SU-DHL-6 (cell line): Measurements from ENCODE around the gene ETV6.

ENCODE experiments used
- H2AFZ ChIP-seq: fragments of 200-600 bp; sonication (generic); 2 replicates; pipeline ENCODE4 v1.6.1; 2014; ENCODE audit warnings: low read depth, mild to moderate bottlenecking, moderate library complexity, mixed read lengths, antibody characterized with exemption, low read length; ENCODE audit not compliant: severe bottlenecking
- H3F3A ChIP-seq: fragments of 200-600 bp; shearing (Covaris generic); 2 replicates; pipeline ENCODE4 v1.6.0; 2016; ENCODE audit warnings: antibody characterized with exemption, mild to moderate bottlenecking; ENCODE audit not compliant: insufficient read depth
- H3K27ac ChIP-seq: fragments of 200-600 bp; sonication (generic); 2 replicates; pipeline ENCODE4 v1.5.1; 2016; ENCODE audit warnings: low read depth, mild to moderate bottlenecking, low read length, moderate library complexity, mixed read lengths
- H3K27me3 ChIP-seq: fragments of 200-600 bp; sonication (generic), shearing (Covaris generic); 2 replicates; pipeline ENCODE4 v1.6.0; 2014; ENCODE audit warnings: mild to moderate bottlenecking, low read length
- H3K36me3 ChIP-seq: fragments of 200-600 bp; sonication (generic); 2 replicates; pipeline ENCODE4 v1.6.1; 2014; ENCODE audit warnings: mild to moderate bottlenecking, low read length, mixed read lengths
- H3K4me2 ChIP-seq: fragments of 300-600, 200-600 bp; shearing (Covaris generic), sonication (generic); 2 replicates; pipeline ENCODE4 v1.6.0; 2014; ENCODE audit warnings: low read length, low read depth, mild to moderate bottlenecking; ENCODE audit not compliant: poor library complexity, severe bottlenecking
- H3K4me3 ChIP-seq: fragments of 200-600 bp; sonication (generic); 2 replicates; pipeline ENCODE4 v1.5.1; 2014; ENCODE audit warnings: antibody characterized with exemption, low read length, mild to moderate bottlenecking, mixed read lengths; ENCODE audit not compliant: insufficient read depth, poor library complexity, severe bottlenecking
- H3K79me2 ChIP-seq: fragments of 200-600 bp; sonication (generic); 2 replicates; pipeline ENCODE4 v1.6.1; 2014; ENCODE audit warnings: mild to moderate bottlenecking, low read length, moderate library complexity; ENCODE audit not compliant: insufficient read depth
- H3K9ac ChIP-seq: fragments of 200-600 bp; sonication (generic); 2 replicates; pipeline ENCODE4 v1.7.0; 2014; ENCODE audit warnings: mild to moderate bottlenecking, low read length
- H3K9me2 ChIP-seq: fragments of 200-600 bp; sonication (generic); replicated peaks from 2 replicates; pipeline ENCODE4 v1.6.1; 2014; ENCODE audit warnings: low read length; ENCODE audit not compliant: insufficient read depth
- H3K9me3 ChIP-seq: fragments of 200-600 bp; sonication (generic); 2 replicates; pipeline ENCODE4 v1.6.1; 2014; ENCODE audit warnings: low read length, mixed read lengths; ENCODE audit not compliant: insufficient read depth
- H4K20me1 ChIP-seq: fragments of 200-600 bp; sonication (generic); 2 replicates; pipeline ENCODE4 v1.6.1; 2014; ENCODE audit warnings: low read depth, mild to moderate bottlenecking, antibody characterized with exemption, low read length, moderate library complexity, mixed read lengths
- EZH2phosphoT487 ChIP-seq: fragments of 200-600 bp; sonication (generic), shearing (Covaris generic); conservative IDR thresholded peaks from 2 replicates; pipeline ENCODE4 v1.6.1; 2018; ENCODE audit warnings: mild to moderate bottlenecking, antibody characterized with exemption, low read length, moderate library complexity, mixed read lengths
- TF ChIP-seq, protein P1 (sequence below): fragments of 200-600 bp; sonication (generic); IDR thresholded peaks from one replicate; pipeline ENCODE4 v1.5.1; 2017; ENCODE audit warnings: antibody characterized with exemption, mild to moderate bottlenecking, low read length, moderate library complexity; ENCODE audit not compliant: insufficient read depth, poor library complexity, severe bottlenecking

Gene ETV6

DNA sequence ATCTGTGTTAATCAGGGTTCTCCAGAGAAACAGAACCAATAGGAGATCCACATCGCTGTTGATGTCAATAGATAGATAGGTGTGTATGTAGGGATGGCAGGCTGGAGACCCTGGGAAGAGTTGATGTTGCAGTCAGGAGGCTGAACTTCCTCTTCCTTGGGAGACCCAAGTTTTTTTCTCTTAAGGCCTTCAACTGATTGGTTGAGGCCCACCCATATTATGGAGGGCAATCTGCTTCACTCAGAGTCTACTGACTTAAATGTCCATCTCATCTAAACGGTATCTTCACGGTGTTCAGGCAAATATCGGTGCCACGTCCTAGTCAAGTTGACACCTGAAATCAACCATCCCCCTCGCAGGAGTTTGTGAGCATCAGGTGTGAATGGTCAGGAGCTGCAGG is 63.0 kb downstream of the ETV6 start:
- Histone ChIP-seq H3K9ac (no peak overlapping the region), H3K9me3 (no peaks in the 10 kb centered on the region), H3K27me3 (no peaks in the 10 kb centered on the region), H3K4me2 (no peak overlapping the region), H3K36me3 (no peaks in the 10 kb centered on the region), H2AFZ (no peak overlapping the region), H3K4me3 (no peak overlapping the region), H3K27ac (no peak overlapping the region), H3K9me2 (no peaks in the 10 kb centered on the region), H3K79me2 (no peaks in the 10 kb centered on the region), H3F3A (no peaks in the 10 kb centered on the region), H4K20me1 (no peaks in the 10 kb centered on the region)
- no peak for TF ChIP-seq EZH2phosphoT487
- TF ChIP-seq, protein P1, sequence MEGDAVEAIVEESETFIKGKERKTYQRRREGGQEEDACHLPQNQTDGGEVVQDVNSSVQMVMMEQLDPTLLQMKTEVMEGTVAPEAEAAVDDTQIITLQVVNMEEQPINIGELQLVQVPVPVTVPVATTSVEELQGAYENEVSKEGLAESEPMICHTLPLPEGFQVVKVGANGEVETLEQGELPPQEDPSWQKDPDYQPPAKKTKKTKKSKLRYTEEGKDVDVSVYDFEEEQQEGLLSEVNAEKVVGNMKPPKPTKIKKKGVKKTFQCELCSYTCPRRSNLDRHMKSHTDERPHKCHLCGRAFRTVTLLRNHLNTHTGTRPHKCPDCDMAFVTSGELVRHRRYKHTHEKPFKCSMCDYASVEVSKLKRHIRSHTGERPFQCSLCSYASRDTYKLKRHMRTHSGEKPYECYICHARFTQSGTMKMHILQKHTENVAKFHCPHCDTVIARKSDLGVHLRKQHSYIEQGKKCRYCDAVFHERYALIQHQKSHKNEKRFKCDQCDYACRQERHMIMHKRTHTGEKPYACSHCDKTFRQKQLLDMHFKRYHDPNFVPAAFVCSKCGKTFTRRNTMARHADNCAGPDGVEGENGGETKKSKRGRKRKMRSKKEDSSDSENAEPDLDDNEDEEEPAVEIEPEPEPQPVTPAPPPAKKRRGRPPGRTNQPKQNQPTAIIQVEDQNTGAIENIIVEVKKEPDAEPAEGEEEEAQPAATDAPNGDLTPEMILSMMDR: no peak

DNA sequence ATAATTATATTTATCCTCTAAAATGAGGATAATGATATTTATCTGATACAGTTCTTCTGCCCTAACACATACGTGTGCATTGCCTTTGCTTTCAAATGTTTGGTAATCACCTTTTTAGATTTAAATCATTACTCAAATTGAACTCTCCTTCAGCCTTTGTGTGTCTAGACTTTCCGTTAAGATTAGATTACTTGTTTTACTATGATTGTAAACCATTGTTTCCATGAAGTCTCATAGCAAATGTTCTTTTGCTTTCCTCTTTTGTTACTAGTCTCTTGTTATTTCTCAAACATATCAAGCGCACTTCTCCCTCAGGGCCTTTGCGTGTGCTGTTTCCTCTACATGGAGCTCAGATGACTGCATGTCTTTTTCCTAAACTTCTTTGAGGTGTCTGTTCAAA is 63.7 kb downstream of the ETV6 start:
- Histone ChIP-seq H3K4me3 (no peak overlapping the region), H3K9me3 (no peaks in the 10 kb centered on the region), H3K9me2 (no peaks in the 10 kb centered on the region), H3K79me2 (no peaks in the 10 kb centered on the region), H3K27ac (no peak overlapping the region), H3K27me3 (no peaks in the 10 kb centered on the region), H3K9ac (no peak overlapping the region), H3F3A (no peaks in the 10 kb centered on the region), H3K4me2 (no peak overlapping the region), H2AFZ (no peak overlapping the region), H3K36me3 (no peaks in the 10 kb centered on the region), H4K20me1 (no peaks in the 10 kb centered on the region)
- TF ChIP-seq EZH2phosphoT487: no peak
- TF ChIP-seq, protein P1: no peak

DNA sequence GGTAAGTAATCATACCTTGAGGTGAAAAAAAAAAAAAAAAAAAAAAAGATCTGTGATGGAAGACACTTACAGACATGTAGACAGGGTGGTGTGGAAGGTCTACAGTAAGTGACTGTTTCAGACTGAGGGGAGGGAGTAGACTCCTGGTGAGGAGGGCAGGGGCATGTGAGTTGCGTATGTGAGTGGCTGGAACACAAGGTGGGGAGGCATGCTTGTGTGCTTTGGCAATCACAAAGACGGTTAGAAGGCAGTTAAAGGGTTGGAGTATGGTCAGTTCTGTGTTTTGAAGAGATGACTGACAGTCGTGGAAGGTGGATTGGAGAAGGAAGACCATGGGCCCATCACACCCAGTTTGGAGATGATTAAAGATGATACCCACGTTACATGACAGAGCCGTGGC is 65.2 kb downstream of the ETV6 start:
- no peak for TF ChIP-seq EZH2phosphoT487
- TF ChIP-seq, protein P1: no peak
- Histone ChIP-seq H4K20me1 (no peaks in the 10 kb centered on the region), H3K27me3 (no peaks in the 10 kb centered on the region), H3K27ac (no peak overlapping the region), H3K9ac (no peak overlapping the region), H3K9me2 (no peaks in the 10 kb centered on the region), H3K36me3 (no peaks in the 10 kb centered on the region), H3K9me3 (no peaks in the 10 kb centered on the region), H3F3A (no peaks in the 10 kb centered on the region), H3K4me3 (no peak overlapping the region), H3K79me2 (no peaks in the 10 kb centered on the region), H3K4me2 (no peak overlapping the region), H2AFZ (no peak overlapping the region)

DNA sequence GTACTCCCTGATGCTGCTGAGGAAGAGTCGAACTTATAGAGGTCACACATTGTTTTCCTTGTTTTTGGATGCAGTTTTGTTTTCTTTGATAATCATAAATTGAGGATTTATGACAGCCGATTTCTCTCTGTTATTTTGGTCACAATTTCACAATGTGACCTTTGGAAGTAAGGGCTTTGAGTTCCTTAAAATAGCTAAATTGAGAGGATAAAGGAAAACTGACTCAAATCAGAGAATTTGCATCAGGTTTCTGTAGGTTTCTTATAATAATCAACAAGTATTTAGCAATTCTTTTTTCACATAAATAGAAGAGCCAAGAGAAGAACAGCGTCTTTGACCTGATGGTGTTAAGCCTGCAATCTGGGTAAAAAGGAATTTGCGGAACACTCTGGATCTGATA is 66.1 kb downstream of the ETV6 start:
- H3K9me2 ChIP-seq: no peaks in the 10 kb centered on the region

More for the DNA sequence above, 66.1 kb downstream of the ETV6 start:
- H3K4me3 ChIP-seq: no peak overlapping the region
- no peaks in the 10 kb centered on the region for H3K79me2 ChIP-seq
- H3K9ac ChIP-seq: no peak overlapping the region
- no peaks in the 10 kb centered on the region for H3K9me3 ChIP-seq
- TF ChIP-seq, protein P1: no peak
- no peak for TF ChIP-seq EZH2phosphoT487
- no peak overlapping the region for H2AFZ ChIP-seq
- H3K27me3 ChIP-seq: no peaks in the 10 kb centered on the region
- no peaks in the 10 kb centered on the region for H4K20me1 ChIP-seq
- no peak overlapping the region for H3K27ac ChIP-seq
- H3K4me2 ChIP-seq: no peak overlapping the region
- H3K36me3 ChIP-seq: no peaks in the 10 kb centered on the region
- no peaks in the 10 kb centered on the region for H3F3A ChIP-seq
